ENCODE data around the gene CTBP2.

The CTBP2 gene

GRCh38 chr10:125009661-125010161 lies 150.7 kb downstream of the CTBP2 start:
- DNase-seq (ENCODE audit: low spot score): no peak

GRCh38 chr10:125008689-125009638 lies 151.4 kb downstream of the CTBP2 start:
- DNase-seq (ENCODE audit: low spot score): no peak

- DNase-seq (ENCODE audit: low spot score): no peak
These were observed 152.9 kb downstream of the CTBP2 start for GRCh38 chr10:125007436-125007835.

- DNase-seq (ENCODE audit: low spot score): no peak
These were observed 153.4 kb downstream of the CTBP2 start for GRCh38 chr10:125006921-125007426.

- DNase-seq (ENCODE audit: low spot score): no peak
These were observed 154.1 kb downstream of the CTBP2 start for GRCh38 chr10:125006188-125006680.

- DNase-seq (ENCODE audit: low spot score): no peak
These were observed 154.8 kb downstream of the CTBP2 start for GRCh38 chr10:125005312-125006187.

GRCh38 chr10:125004571-125005311 lies 155.6 kb downstream of the CTBP2 start:
- DNase-seq (ENCODE audit: low spot score): no peak

- DNase-seq (ENCODE audit: low spot score): no peak
These were observed 156.4 kb downstream of the CTBP2 start for GRCh38 chr10:125003901-125004467.

- DNase-seq (ENCODE audit: low spot score): no peak
These were observed 157.0 kb downstream of the CTBP2 start for GRCh38 chr10:125003146-125003900.

- no peak for DNase-seq (ENCODE audit: low spot score)
These were observed 157.8 kb downstream of the CTBP2 start for GRCh38 chr10:125002423-125003145.

GRCh38 chr10:125002047-125002422 lies 158.3 kb downstream of the CTBP2 start:
- DNase-seq (ENCODE audit: low spot score): no peak

GRCh38 chr10:125001313-125002046 lies 158.9 kb downstream of the CTBP2 start:
- DNase-seq (ENCODE audit: low spot score): no peak

- DNase-seq (ENCODE audit: low spot score): no peak
These were observed 159.7 kb downstream of the CTBP2 start for GRCh38 chr10:125000366-125001312.

GRCh38 chr10:124999433-125000365 lies 160.7 kb downstream of the CTBP2 start:
- no peak for DNase-seq (ENCODE audit: low spot score)

- DNase-seq (ENCODE audit: low spot score): no peak
These were observed 161.6 kb downstream of the CTBP2 start for GRCh38 chr10:124998624-124999291.

Data from D341Med (cell line).